Measurements from ENCODE around the gene GPD1. TPM values are rescaled to one million over a fixed set of nuclear protein-coding genes. Genes with fewer than 3 reads are reported as not detected.

GPD1 gene
- total RNA-seq, 4 donors from 2014 or later = 1,589 to 4,641 (median 3,196) TPM

DNA sequence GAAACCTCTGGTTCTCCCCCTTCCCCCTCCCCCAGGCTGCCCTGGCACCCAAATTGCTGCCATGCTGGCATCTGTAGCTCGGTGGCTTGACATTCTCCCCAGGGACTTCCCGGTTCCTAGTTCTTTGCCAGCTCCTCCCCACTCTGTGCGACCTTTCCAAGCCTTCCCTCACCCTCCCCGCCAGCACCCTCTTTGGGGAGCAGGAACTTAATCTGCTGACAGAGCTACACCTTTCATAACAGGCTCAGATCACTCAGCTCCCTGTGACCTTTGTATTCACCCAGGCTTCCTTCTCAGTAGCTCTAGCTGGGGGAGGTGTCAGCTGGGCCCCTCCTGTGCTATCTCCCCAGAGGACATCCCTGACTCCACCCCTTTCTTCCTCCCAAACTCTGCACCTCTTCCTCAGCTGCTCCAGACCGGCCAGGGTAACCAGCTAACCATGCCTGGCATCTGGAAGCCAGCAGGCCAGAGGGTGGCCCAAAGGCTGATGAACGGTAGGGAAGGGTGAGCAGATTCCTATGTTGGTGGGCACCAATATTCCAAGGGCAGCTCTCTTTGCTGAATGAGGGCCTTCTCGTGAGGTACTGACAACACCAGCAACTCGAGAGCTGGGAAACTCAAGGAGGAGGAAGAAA, 6.4 kb downstream of the GPD1 start:
- TF ChIP-seq, protein P1, sequence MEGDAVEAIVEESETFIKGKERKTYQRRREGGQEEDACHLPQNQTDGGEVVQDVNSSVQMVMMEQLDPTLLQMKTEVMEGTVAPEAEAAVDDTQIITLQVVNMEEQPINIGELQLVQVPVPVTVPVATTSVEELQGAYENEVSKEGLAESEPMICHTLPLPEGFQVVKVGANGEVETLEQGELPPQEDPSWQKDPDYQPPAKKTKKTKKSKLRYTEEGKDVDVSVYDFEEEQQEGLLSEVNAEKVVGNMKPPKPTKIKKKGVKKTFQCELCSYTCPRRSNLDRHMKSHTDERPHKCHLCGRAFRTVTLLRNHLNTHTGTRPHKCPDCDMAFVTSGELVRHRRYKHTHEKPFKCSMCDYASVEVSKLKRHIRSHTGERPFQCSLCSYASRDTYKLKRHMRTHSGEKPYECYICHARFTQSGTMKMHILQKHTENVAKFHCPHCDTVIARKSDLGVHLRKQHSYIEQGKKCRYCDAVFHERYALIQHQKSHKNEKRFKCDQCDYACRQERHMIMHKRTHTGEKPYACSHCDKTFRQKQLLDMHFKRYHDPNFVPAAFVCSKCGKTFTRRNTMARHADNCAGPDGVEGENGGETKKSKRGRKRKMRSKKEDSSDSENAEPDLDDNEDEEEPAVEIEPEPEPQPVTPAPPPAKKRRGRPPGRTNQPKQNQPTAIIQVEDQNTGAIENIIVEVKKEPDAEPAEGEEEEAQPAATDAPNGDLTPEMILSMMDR (IDR thresholded peaks at IDR 0.05; ENCODE audit: low read depth) = no peak

DNA sequence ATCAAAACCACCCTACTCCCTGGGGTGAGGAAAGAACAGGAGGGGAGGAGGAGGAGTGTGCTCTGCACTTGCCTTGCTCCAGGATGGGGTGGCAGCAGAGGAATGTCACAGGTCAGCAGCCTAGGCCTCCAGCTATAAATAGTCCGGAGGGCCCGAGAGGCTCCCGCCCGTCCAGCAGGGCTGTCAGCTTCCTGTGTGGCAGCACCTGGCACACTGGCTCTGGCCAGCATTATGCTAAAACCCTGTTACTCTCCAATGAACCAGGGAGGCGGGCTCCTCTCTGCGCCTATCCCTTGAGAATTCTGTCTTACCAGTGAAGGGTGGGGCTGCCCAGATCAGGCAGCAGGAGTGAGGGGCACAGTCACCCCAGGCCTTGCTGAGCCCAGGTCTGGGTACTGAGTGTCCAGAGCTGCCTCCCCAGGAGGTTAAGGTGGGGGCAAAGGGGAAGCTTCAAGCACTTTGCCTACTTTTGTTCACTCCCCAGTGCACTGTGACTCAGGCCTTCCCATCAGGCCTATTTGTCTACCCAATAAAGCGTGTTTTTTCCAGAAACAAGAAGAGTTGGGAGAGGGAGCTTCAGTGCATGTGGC, 7.0 kb downstream of the GPD1 start:
- TF ChIP-seq, protein P1 (IDR thresholded peaks at IDR 0.05; ENCODE audit: low read depth) = no peak

DNA sequence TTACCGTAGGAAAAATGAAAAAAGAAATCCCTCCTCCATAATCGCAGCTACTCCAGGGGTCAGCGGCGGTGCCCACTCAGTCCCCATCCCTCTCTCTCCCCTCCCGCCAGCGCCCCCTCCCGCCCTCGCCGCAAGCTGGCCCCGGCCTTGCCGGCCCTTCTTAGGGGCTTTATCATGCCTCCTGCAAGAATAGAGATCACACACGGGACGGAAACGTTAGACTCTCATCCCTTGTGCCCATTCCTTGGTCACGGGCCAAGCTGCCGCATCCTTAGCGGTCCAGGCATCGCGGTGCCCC, 7.5 kb downstream of the GPD1 start:
- TF ChIP-seq, protein P1 (IDR thresholded peaks at IDR 0.05; ENCODE audit: low read depth) = no peak

DNA sequence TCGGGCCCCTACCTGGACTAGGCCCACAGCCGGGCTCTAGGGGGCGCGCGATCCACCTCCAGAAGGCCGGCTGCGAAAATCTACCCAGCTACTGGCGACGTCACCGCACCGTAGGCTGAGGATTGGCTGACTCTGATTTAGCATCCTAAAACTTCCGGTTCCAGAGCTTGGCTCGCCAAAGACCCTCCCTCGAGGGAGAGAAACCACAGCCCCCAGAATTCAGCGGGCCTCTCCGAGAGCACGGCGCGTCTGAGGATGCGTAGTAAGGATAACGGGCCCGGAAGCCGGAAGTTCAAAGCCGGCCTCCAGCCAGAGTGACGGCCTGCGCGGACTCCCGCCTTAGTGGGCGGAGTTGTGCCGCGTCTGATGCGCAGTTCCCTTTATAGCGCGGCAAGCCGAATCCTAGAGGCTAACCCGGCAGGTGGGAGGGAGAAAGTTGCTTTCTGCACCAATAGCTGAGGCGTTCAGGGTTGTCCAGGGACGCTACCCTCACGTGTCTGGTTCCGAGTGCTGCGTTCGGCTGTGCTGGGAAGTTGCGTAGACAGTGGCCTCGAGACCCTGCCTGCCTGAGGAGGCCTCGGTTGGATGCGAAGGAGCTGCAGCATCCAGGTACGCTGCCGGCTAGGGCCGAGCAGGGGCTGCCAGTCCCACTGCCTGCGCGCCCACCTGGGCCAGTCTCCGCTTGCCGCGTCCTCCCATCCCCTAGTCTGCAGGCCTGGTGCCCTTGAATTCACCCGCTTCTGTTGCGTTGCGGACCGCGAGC, 8.1 kb downstream of the GPD1 start, which contains the start of gene COX14:
COX14 (plus strand) TSS at position 544 of the 763 bp plus-strand sequence. CDS start 7,808 bp downstream, outside the sequence.
- TF ChIP-seq, protein P1 (IDR thresholded peaks at IDR 0.05; ENCODE audit: low read depth) = no peak

DNA sequence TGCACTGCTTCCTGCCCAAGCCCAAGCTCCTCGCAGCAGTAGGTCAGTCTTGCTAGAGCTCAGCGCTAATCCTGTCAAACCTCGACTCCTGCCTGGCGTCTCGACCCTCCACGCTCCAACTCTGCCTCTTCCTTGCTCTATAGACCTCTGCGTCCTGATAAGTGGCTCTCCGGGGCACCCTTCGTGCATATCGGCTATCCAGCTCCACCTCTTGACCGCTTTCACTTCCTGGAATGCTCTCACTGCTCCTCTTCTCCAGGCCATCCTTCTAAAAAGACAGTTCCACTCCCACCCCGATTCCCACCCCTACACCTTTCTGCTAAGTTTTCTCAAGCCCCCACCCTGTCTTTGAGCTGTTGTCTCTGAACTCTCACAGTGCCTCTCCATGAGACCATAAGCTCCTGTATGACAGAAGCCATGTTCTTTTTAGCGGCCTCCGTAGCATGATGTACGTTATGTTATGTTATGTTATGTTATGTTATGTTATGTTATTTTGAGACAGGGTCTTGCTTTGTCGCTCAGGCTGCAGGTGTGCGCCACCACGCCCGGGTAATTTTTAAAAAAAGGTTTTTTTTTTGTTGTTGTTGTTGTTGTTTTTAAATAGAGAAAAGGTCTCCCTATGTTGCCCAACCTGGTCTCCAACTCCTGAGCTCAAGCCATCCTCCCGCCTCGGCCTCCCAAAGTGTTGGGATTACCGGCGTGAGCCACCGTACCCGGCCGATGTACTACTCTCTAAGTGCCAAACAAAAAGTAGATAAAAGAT, 8.8 kb downstream of the GPD1 start:
- TF ChIP-seq, protein P1 (IDR thresholded peaks at IDR 0.05; ENCODE audit: low read depth) = no peak

DNA sequence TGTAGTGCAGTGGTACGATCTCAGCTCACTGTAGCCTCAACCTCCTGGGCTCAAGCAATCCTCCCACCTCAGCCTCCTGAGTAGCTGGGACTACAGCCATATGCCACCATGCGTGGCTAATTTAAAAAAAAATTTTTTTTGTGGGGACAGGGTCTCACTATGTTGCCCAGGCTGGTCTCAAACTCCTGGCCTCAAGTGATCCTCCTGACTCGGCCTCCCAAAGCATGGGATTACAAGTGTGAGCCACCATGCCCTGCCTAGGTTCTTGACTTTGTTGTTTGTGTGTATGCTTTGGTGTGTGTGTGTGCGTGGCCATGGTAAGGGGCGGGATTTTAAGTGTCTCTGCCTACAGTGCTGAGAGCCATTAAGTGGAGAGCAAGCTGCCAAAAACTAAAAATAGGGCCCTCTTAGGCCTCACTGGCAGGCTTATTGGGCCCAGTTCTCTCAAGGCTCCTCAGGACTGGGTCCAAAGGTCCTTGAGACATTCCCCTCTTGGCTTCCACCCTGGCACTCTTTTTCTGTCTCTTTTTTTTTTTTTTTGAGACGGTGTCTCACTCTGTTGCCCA, 13.3 kb downstream of the GPD1 start:
- TF ChIP-seq, protein P1 (IDR thresholded peaks at IDR 0.05; ENCODE audit: low read depth) = no peak
